Neural cell (in vitro differentiated cells): ENCODE data around the gene ZNRF1. TPM values are rescaled to one million over a fixed set of nuclear protein-coding genes. Genes with fewer than 3 reads are reported as not detected.
"Not testable (repeated sequence)": the region's sequence is repeated elsewhere in the genome, so short reads cannot be mapped to it uniquely, and the experiment has no call there.

Source experiments
- H2AFZ ChIP-seq: fragments of 200-600, 300-800 bp; sonication (generic), shearing (Covaris generic); 2 replicates; pipeline ENCODE4 v1.6.0; 2014; ENCODE audit warnings: low read depth, mild to moderate bottlenecking, antibody characterized with exemption, low read length, moderate library complexity
- H3F3A ChIP-seq: fragments of 200-600 bp; shearing (Covaris generic); 2 replicates; pipeline ENCODE4 v1.6.1; 2016; ENCODE audit warnings: mild to moderate bottlenecking, moderate library complexity, mixed read lengths, antibody characterized with exemption, low read length; ENCODE audit not compliant: insufficient read depth, poor library complexity, severe bottlenecking
- H3K27ac ChIP-seq: fragments of 200-600, 300-800 bp; sonication (generic), shearing (Covaris generic); 2 replicates; pipeline ENCODE4 v1.5.1; 2014; ENCODE audit warnings: mild to moderate bottlenecking, low read length, moderate library complexity
- H3K27me3 ChIP-seq: fragments of 300-800, 200-600 bp; sonication (generic), shearing (Covaris generic); 2 replicates; pipeline ENCODE4 v1.6.0; 2014; ENCODE audit warnings: mild to moderate bottlenecking, low read depth, low read length, moderate library complexity; ENCODE audit not compliant: insufficient read depth
- H3K36me3 ChIP-seq: fragments of 300-800, 200-600 bp; sonication (generic), shearing (Covaris generic); 2 replicates; pipeline ENCODE4 v1.5.1; 2014; ENCODE audit warnings: mild to moderate bottlenecking, antibody characterized with exemption, low read length, moderate library complexity; ENCODE audit not compliant: insufficient read depth
- H3K4me2 ChIP-seq: fragments of 300-800, 200-600 bp; sonication (generic), shearing (Covaris generic); 2 replicates; pipeline ENCODE4 v1.6.0; 2014; ENCODE audit warnings: mild to moderate bottlenecking, low read length
- H3K4me3 ChIP-seq: fragments of 300-800, 200-600 bp; sonication (generic), shearing (Covaris generic); 2 replicates; pipeline ENCODE4 v1.5.1; 2014; ENCODE audit warnings: mild to moderate bottlenecking, low read length, moderate library complexity
- H3K79me2 ChIP-seq: fragments of 200-600 bp; shearing (Covaris generic); replicated peaks from 2 replicates; pipeline ENCODE4 v1.6.0; 2014; ENCODE audit warnings: mild to moderate bottlenecking, low read length, moderate library complexity; ENCODE audit not compliant: insufficient read depth
- H3K9ac ChIP-seq: fragments of 300-800, 200-600 bp; sonication (generic), shearing (Covaris generic); 2 replicates; pipeline ENCODE4 v1.6.1; 2016; ENCODE audit warnings: mild to moderate bottlenecking, low read length, mixed read lengths
- H3K9me2 ChIP-seq: fragments of 200-600 bp; shearing (Covaris generic); 2 replicates; pipeline ENCODE4 v1.6.1; 2016; ENCODE audit warnings: mild to moderate bottlenecking, low read length, mixed read lengths; ENCODE audit not compliant: insufficient read depth
- H3K9me3 ChIP-seq: fragments of 200-600, 300-800 bp; sonication (generic), shearing (Covaris generic); 2 replicates; pipeline ENCODE4 v1.6.1; 2016; ENCODE audit warnings: mild to moderate bottlenecking, mixed run types, low read length, moderate library complexity, mixed read lengths
- H4K20me1 ChIP-seq: fragments of 200-600 bp; shearing (Covaris generic); 2 replicates; pipeline ENCODE4 v1.6.1; 2016; ENCODE audit warnings: mild to moderate bottlenecking, mixed run types; ENCODE audit not compliant: insufficient read depth
- CTCF ChIP-seq: fragments of 450-650 bp; IDR thresholded peaks from 2 replicates; pipeline ENCODE4 v1.5.1; 2014; ENCODE audit warnings: antibody characterized with exemption, mild to moderate bottlenecking, moderate library complexity; ENCODE audit not compliant: poor library complexity, severe bottlenecking
- EP300 ChIP-seq: fragments of 450-650 bp; conservative IDR thresholded peaks from 2 replicates; pipeline ENCODE4 v1.6.1; 2014; ENCODE audit warnings: antibody characterized with exemption, mild to moderate bottlenecking, moderate library complexity; ENCODE audit not compliant: poor library complexity, severe bottlenecking
- EZH2 ChIP-seq: fragments of 200-600, 300-800 bp; shearing (Covaris generic), sonication (generic); IDR thresholded peaks from 2 replicates; pipeline ENCODE4 v1.6.1; 2014; ENCODE audit warnings: antibody characterized with exemption, low read length, borderline replicate concordance, mild to moderate bottlenecking; ENCODE audit not compliant: insufficient read depth, poor library complexity, severe bottlenecking
- MXI1 ChIP-seq: fragments of 450-650 bp; conservative IDR thresholded peaks from 2 replicates; pipeline ENCODE4 v1.6.1; 2014; ENCODE audit warnings: antibody characterized with exemption, mild to moderate bottlenecking; ENCODE audit not compliant: poor library complexity, severe bottlenecking
- POLR2AphosphoS5 ChIP-seq: IDR thresholded peaks from 2 replicates; pipeline ENCODE4 v1.6.1; 2012
- RAD21 ChIP-seq: fragments of 450-650 bp; conservative IDR thresholded peaks from 2 replicates; pipeline ENCODE4 v1.6.1; 2014; ENCODE audit warnings: antibody characterized with exemption, mild to moderate bottlenecking, moderate library complexity
- REST ChIP-seq: IDR thresholded peaks from 2 replicates; pipeline ENCODE4 v1.6.1; 2012; ENCODE audit warnings: borderline replicate concordance
- SMC3 ChIP-seq: fragments of 450-650 bp; conservative IDR thresholded peaks from 2 replicates; pipeline ENCODE4 v1.6.1; 2014; ENCODE audit warnings: antibody characterized with exemption, mild to moderate bottlenecking, moderate library complexity; ENCODE audit not compliant: poor library complexity
- TAF1 ChIP-seq: IDR thresholded peaks from 2 replicates; pipeline ENCODE4 v1.6.1; 2012; ENCODE audit warnings: low read depth
- polyA plus RNA-seq: library from polyadenylated mRNA; depleted of rRNA; stranded (reverse); fragments of >200 nt; gene quantifications from 2 replicates; pipeline ENCODE4 v1.2.3, GENCODE V29; 2014

The ZNRF1 gene
- polyA plus RNA-seq, 1 donor from 2014 or later = 31.6 TPM

GRCh38 chr16:75016451-75017081 is 17.7 kb downstream of the ZNRF1 start:
- not testable (repeated sequence) for H3K27me3 ChIP-seq, H3K4me2 ChIP-seq, H3K9me3 ChIP-seq, H3K36me3 ChIP-seq, H3K9me2 ChIP-seq, H3K9ac ChIP-seq, H3K4me3 ChIP-seq, H3K27ac ChIP-seq, H3F3A ChIP-seq, H2AFZ ChIP-seq
- Histone ChIP-seq H4K20me1 (peaks cover 13% of the 10 kb centered on the region), H3K79me2 (peaks cover 89% of the 10 kb centered on the region)

- no peak overlapping the region for H3K27ac ChIP-seq
- no peak overlapping the region for H3K9ac ChIP-seq
- H3K4me3 ChIP-seq = no peak overlapping the region
- H2AFZ ChIP-seq = no peak overlapping the region
- peaks cover 6% of the 10 kb centered on the region for H3K9me3 ChIP-seq
- no peaks in the 10 kb centered on the region for H3F3A ChIP-seq
- TF ChIP-seq REST (no peak), RAD21 (no peak), TAF1 (no peak), CTCF (no peak), EZH2 (no peak), EP300 (no peak), POLR2AphosphoS5 (no peak), SMC3 (no peak), MXI1 (no peak)
- H4K20me1 ChIP-seq = peaks cover 6% of the 10 kb centered on the region
- no peaks in the 10 kb centered on the region for H3K27me3 ChIP-seq
- no peaks in the 10 kb centered on the region for H3K36me3 ChIP-seq
- no peaks in the 10 kb centered on the region for H3K9me2 ChIP-seq
- H3K4me2 ChIP-seq = no peak overlapping the region
- H3K79me2 ChIP-seq = peaks cover 85% of the 10 kb centered on the region
Observed at GRCh38 chr16:75017670-75018525, 19.1 kb downstream of the ZNRF1 start.
